HepG2 (cell line): Measurements from ENCODE around the gene RNF148. TPM values are rescaled to one million over a fixed set of nuclear protein-coding genes. Genes with fewer than 3 reads are reported as not detected.

Experiments
- ATF3 ChIP-seq: sonication (generic); formaldehyde crosslinking; IDR thresholded peaks from 2 replicates; pipeline ENCODE4 v1.4.0; 2020; ENCODE audit warnings: missing genetic modification reagents
- BHLHE40 ChIP-seq: IDR thresholded peaks from 2 replicates; pipeline ENCODE4 v1.6.1; 2011; ENCODE audit warnings: low read length, improper control_type of control experiment
- CEBPG ChIP-seq: IDR thresholded peaks from 2 replicates; pipeline ENCODE4 v1.6.1; 2016
- DMAP1 ChIP-seq: IDR thresholded peaks from 2 replicates; pipeline ENCODE4 v1.6.1; 2016
- DPF2 ChIP-seq: sonication (generic); formaldehyde crosslinking; IDR thresholded peaks from 2 replicates; pipeline ENCODE4 v1.4.0; 2020; ENCODE audit warnings: mild to moderate bottlenecking, low read depth, missing genetic modification reagents, borderline replicate concordance
- ESRRA ChIP-seq: sonication (generic); formaldehyde crosslinking; IDR thresholded peaks from 2 replicates; pipeline ENCODE4 v1.5.1; 2020; ENCODE audit warnings: mild to moderate bottlenecking, low read depth, missing genetic modification reagents
- FOXK2 ChIP-seq: fragments of 450-650 bp; IDR thresholded peaks from 2 replicates; pipeline ENCODE4 v1.6.1; 2016
- HDAC1 ChIP-seq: sonication (generic); formaldehyde crosslinking; IDR thresholded peaks from 2 replicates; pipeline ENCODE4 v1.5.1; 2020; ENCODE audit warnings: mild to moderate bottlenecking, missing genetic modification reagents
- HMG20A ChIP-seq: IDR thresholded peaks from 2 replicates; pipeline ENCODE4 v1.6.1; 2016; ENCODE audit warnings: borderline replicate concordance
- HNF4A ChIP-seq: sonication (generic); formaldehyde crosslinking; IDR thresholded peaks from 2 replicates; pipeline ENCODE4 v1.4.0; 2020; ENCODE audit warnings: missing genetic modification reagents
- IRF2 ChIP-seq: IDR thresholded peaks from 2 replicates; pipeline ENCODE4 v1.6.1; 2018; ENCODE audit warnings: missing genetic modification reagents, missing compliant biosample characterization
- JUND ChIP-seq: sonication (generic); formaldehyde crosslinking; IDR thresholded peaks from 2 replicates; pipeline ENCODE4 v1.8.0; 2022; ENCODE audit warnings: mild to moderate bottlenecking, missing genetic modification reagents
- MEIS2 ChIP-seq: sonication (generic); formaldehyde crosslinking; IDR thresholded peaks from 2 replicates; pipeline ENCODE4 v1.9.0; 2021; ENCODE audit warnings: mild to moderate bottlenecking, missing genetic modification reagents
- MIER2 ChIP-seq: IDR thresholded peaks from 2 replicates; pipeline ENCODE4 v1.6.1; 2016; ENCODE audit warnings: missing biosample characterization, missing genetic modification reagents
- NAIF1 ChIP-seq: sonication (generic); formaldehyde crosslinking; IDR thresholded peaks from 2 replicates; pipeline ENCODE4 v1.5.0; 2020; ENCODE audit warnings: mild to moderate bottlenecking, missing genetic modification reagents, borderline replicate concordance
- NR1H2 ChIP-seq: sonication (generic); formaldehyde crosslinking; IDR thresholded peaks from 2 replicates; pipeline ENCODE4 v1.8.1; 2022; ENCODE audit warnings: low read depth, missing genetic modification reagents, borderline replicate concordance
- NR2C2 ChIP-seq: sonication (generic); formaldehyde crosslinking; IDR thresholded peaks from 2 replicates; pipeline ENCODE4 v1.4.0; 2020; ENCODE audit warnings: missing genetic modification reagents, mild to moderate bottlenecking, moderate library complexity, borderline replicate concordance
- REPIN1 ChIP-seq: sonication (generic); formaldehyde crosslinking; IDR thresholded peaks from 2 replicates; pipeline ENCODE4 v1.8.0; 2022; ENCODE audit warnings: missing genetic modification reagents, low read depth, mild to moderate bottlenecking, borderline replicate concordance
- SALL1 ChIP-seq: sonication (generic); formaldehyde crosslinking; IDR thresholded peaks from 2 replicates; pipeline ENCODE4 v1.8.0; 2022; ENCODE audit warnings: mild to moderate bottlenecking, missing genetic modification reagents
- TBX3 ChIP-seq: fragments of 450-650 bp; IDR thresholded peaks from 2 replicates; pipeline ENCODE4 v1.6.1; 2017; ENCODE audit warnings: antibody characterized with exemption, mild to moderate bottlenecking, inconsistent platforms, borderline replicate concordance
- ZNF609 ChIP-seq: sonication (generic); formaldehyde crosslinking; IDR thresholded peaks from 2 replicates; pipeline ENCODE4 v1.4.0; 2020; ENCODE audit warnings: mild to moderate bottlenecking, missing genetic modification reagents, borderline replicate concordance
- polyA plus RNA-seq, 8 experiments: library from polyadenylated mRNA; depleted of rRNA in 3 of 8; stranded (reverse) in 7 of 8; unstranded in 1 of 8; fragments of >200 nt; fragmentation: Illumina TruSeq in 4 of 8; extraction: Trizol in 4 of 8; gene quantifications; 2 replicates each; pipeline versions ENCODE4 v1.2.1 to v1.2.3, GENCODE V29; 2011 to 2016; ENCODE audit warnings: low read depth in 4 of 8, missing spikeins in 1 of 8, mixed read lengths in 1 of 8; ENCODE audit not compliant: insufficient read depth in 1 of 8
- total RNA-seq, 5 experiments: library from RNA; depleted of rRNA; stranded (reverse); fragments of >200 nt; fragmentation: Illumina TruSeq; extraction: Trizol; gene quantifications; 2 replicates each; pipeline ENCODE4 v1.2.3, GENCODE V29; 2016; ENCODE audit warnings: low read depth in 1 of 5
- TF ChIP-seq, protein P1 (sequence below): IDR thresholded peaks from 2 replicates; pipeline ENCODE4 v1.6.1; 2016
- TF ChIP-seq, protein P2 (sequence below): IDR thresholded peaks from 2 replicates; pipeline ENCODE4 v1.6.1; 2016; ENCODE audit warnings: missing genetic modification reagents, missing compliant biosample characterization
- TF ChIP-seq, protein P3 (sequence below): sonication (generic); formaldehyde crosslinking; IDR thresholded peaks from 2 replicates; pipeline ENCODE4 v1.8.0; 2022; ENCODE audit warnings: mild to moderate bottlenecking, missing genetic modification reagents, borderline replicate concordance

The RNF148 gene
- total and polyA plus RNA-seq, 2 of the 13 experiments (the other 11 are each of a cell fraction or from before 2014, with no cell fraction given): 0.16 to 1.6 TPM

- TF ChIP-seq FOXK2 (peak; percentile 90), DPF2 (CRISPR knock-in tag) (peak; percentile 83; the same call in 1 of the 2 replicates), ESRRA (peak; percentile 100), DMAP1 (peak; percentile 58), REPIN1 (CRISPR knock-in tag) (peak; percentile 81), NAIF1 (CRISPR knock-in tag) (peak; percentile 63), TBX3 (peak; percentile 91), ZNF609 (CRISPR knock-in tag) (peak; percentile 95), ATF3 (CRISPR knock-in tag) (peak; percentile 39; the same call in 1 of the 2 replicates), CEBPG (CRISPR knock-in tag) (peak; percentile 60), MEIS2 (CRISPR knock-in tag) (peak; percentile 76; the same call in 1 of the 2 replicates), HDAC1 (CRISPR knock-in tag) (peak; percentile 56), HNF4A (CRISPR knock-in tag) (peak; percentile 94), BHLHE40 (0 out of 2 replicates have a peak, but pooled peaks have one; percentile 23), SALL1 (CRISPR knock-in tag) (peak; percentile 97), JUND (peak; percentile 86), IRF2 (CRISPR knock-in tag) (peak; percentile 67; the same call in 1 of the 2 replicates), NR1H2 (peak; percentile 74; the same call in 1 of the 2 replicates), MIER2 (0 out of 2 replicates have a peak, but pooled peaks have one; percentile 20), NR2C2 (CRISPR knock-in tag) (peak; percentile 89), HMG20A (peak; percentile 90; the same call in 1 of the 2 replicates)
- TF ChIP-seq, protein P1, sequence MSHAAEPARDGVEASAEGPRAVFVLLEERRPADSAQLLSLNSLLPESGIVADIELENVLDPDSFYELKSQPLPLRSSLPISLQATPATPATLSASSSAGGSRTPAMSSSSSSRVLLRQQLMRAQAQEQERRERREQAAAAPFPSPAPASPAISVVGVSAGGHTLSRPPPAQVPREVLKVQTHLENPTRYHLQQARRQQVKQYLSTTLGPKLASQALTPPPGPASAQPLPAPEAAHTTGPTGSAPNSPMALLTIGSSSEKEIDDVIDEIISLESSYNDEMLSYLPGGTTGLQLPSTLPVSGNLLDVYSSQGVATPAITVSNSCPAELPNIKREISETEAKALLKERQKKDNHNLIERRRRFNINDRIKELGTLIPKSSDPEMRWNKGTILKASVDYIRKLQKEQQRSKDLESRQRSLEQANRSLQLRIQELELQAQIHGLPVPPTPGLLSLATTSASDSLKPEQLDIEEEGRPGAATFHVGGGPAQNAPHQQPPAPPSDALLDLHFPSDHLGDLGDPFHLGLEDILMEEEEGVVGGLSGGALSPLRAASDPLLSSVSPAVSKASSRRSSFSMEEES (CRISPR knock-in tag): peak; percentile 99
- TF ChIP-seq, protein P2, sequence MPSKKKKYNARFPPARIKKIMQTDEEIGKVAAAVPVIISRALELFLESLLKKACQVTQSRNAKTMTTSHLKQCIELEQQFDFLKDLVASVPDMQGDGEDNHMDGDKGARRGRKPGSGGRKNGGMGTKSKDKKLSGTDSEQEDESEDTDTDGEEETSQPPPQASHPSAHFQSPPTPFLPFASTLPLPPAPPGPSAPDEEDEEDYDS (CRISPR knock-in tag): peak; percentile 51; the same call in 1 of the 2 replicates
- TF ChIP-seq, protein P3, sequence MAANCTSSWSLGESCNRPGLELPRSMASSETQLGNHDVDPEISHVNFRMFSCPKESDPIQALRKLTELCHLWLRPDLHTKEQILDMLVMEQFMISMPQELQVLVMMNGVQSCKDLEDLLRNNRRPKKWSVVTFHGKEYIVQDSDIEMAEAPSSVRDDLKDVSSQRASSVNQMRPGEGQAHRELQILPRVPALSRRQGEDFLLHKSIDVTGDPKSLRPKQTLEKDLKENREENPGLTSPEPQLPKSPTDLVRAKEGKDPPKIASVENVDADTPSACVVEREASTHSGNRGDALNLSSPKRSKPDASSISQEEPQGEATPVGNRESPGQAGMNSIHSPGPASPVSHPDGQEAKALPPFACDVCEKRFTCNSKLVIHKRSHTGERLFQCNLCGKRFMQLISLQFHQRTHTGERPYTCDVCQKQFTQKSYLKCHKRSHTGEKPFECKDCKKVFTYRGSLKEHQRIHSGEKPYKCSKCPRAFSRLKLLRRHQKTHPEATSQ: peak; percentile 74; the same call in 1 of the 2 replicates
Observed at GRCh38 chr7:122679269-122679709, 23.4 kb downstream of the RNF148 start (continued).
